ENCODE data around the gene ZNF385D.
"Not testable (repeated sequence)": the region's sequence is repeated elsewhere in the genome, so short reads cannot be mapped to it uniquely, and the experiment has no call there.

DNA sequence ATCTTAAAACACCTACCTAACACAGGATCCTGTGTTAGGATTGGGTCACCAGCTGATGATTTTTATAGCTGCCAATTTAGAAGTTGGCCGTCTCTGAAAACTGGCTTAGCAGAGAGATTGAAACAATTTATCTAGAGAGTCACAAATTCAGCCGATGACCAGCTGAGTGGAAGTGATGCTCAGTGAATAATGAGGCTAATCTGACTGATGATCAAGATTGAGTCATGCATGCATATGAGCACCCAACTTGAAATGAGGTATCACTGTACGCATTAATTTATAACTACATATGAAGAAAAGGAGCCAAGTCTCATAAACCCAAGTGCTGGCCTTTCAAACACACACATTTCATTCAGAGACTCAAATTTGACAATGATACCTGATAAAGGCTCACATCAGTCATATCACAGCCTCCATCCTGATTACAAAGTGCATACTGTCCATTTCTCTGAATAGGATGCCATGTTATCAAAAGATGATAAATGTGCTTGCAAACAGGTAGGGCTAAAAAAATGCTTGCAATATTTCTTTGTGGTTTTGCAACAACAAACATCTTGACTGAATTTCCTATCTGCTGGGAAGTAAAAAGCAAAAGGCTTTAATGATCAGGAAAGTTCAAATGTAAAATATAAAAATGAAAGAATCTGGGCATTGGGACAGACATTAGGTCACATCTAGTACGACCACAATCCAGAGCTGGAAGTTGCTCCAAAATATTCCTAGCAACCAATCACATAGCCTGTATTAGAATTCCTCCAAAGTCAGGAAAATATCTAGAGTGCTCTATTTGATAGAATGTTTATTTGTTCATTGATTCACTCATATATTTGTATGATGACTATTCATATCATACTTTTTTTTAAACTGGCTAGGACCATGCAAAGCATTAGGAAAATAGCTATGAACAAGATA, 264.7 kb downstream of the ZNF385D start:
- TF ChIP-seq, protein P1, sequence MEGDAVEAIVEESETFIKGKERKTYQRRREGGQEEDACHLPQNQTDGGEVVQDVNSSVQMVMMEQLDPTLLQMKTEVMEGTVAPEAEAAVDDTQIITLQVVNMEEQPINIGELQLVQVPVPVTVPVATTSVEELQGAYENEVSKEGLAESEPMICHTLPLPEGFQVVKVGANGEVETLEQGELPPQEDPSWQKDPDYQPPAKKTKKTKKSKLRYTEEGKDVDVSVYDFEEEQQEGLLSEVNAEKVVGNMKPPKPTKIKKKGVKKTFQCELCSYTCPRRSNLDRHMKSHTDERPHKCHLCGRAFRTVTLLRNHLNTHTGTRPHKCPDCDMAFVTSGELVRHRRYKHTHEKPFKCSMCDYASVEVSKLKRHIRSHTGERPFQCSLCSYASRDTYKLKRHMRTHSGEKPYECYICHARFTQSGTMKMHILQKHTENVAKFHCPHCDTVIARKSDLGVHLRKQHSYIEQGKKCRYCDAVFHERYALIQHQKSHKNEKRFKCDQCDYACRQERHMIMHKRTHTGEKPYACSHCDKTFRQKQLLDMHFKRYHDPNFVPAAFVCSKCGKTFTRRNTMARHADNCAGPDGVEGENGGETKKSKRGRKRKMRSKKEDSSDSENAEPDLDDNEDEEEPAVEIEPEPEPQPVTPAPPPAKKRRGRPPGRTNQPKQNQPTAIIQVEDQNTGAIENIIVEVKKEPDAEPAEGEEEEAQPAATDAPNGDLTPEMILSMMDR (IDR thresholded peaks at IDR 0.05): not testable (repeated sequence)
- not testable (repeated sequence) for TF ChIP-seq EP300 (IDR thresholded peaks at IDR 0.05)
